HG03175 (cell line): ENCODE measurements around the gene RND3.

Source experiments
- ATAC-seq: cut with Tn5 transposase; IDR thresholded peaks from one replicate; pipeline ENCODE4 v1.9.1; 2021; ENCODE audit warnings: mild to moderate bottlenecking, moderate library complexity; ENCODE audit not compliant: unreplicated experiment

RND3 gene

GRCh38 chr2:150487537-150488429 lies at the start of gene RND3:
Gene RND3, minus strand, starts transcription at chr2:150487667. Its CDS starts 250 bp downstream, at chr2:150487417.
- ATAC-seq = peak; percentile 66

GRCh38 chr2:150535176-150535575 lies 47.7 kb upstream of the RND3 start:
- ATAC-seq = no peak

- ATAC-seq = no peak
Measured at GRCh38 chr2:150532879-150533278, 45.4 kb upstream of the RND3 start.

GRCh38 chr2:150532020-150532419 lies 44.6 kb upstream of the RND3 start:
- no peak for ATAC-seq

GRCh38 chr2:150531591-150531990 lies 44.1 kb upstream of the RND3 start:
- ATAC-seq = no peak

- no peak for ATAC-seq
Measured at GRCh38 chr2:150530168-150530567, 42.7 kb upstream of the RND3 start.

GRCh38 chr2:150528861-150529801 lies 41.7 kb upstream of the RND3 start:
- ATAC-seq = peak; percentile 95

- no peak for ATAC-seq
Measured at GRCh38 chr2:150526827-150527226, 39.4 kb upstream of the RND3 start.

- no peak for ATAC-seq
Measured at GRCh38 chr2:150526006-150526405, 38.5 kb upstream of the RND3 start.

GRCh38 chr2:150522269-150522668 lies 34.8 kb upstream of the RND3 start:
- ATAC-seq = no peak

GRCh38 chr2:150520887-150521664 lies 33.6 kb upstream of the RND3 start:
- ATAC-seq = no peak

- ATAC-seq = no peak
Measured at GRCh38 chr2:150520033-150520432, 32.6 kb upstream of the RND3 start.

GRCh38 chr2:150517951-150518680 lies 30.6 kb upstream of the RND3 start:
- no peak for ATAC-seq

GRCh38 chr2:150513647-150514046 lies 26.2 kb upstream of the RND3 start:
- ATAC-seq = no peak

- ATAC-seq = no peak
Measured at GRCh38 chr2:150508497-150509137, 21.1 kb upstream of the RND3 start.

- no peak for ATAC-seq
Measured at GRCh38 chr2:150507071-150507470, 19.6 kb upstream of the RND3 start.

- ATAC-seq = no peak
Measured at GRCh38 chr2:150505178-150505577, 17.7 kb upstream of the RND3 start.

GRCh38 chr2:150495993-150496627 lies 8.6 kb upstream of the RND3 start:
- no peak for ATAC-seq

GRCh38 chr2:150495001-150495400 lies 7.5 kb upstream of the RND3 start:
- no peak for ATAC-seq
